Measurements from ENCODE around the gene NYAP1. TPM values are rescaled to one million over a fixed set of nuclear protein-coding genes. Genes with fewer than 3 reads are reported as not detected.
"Not testable (repeated sequence)": the region's sequence is repeated elsewhere in the genome, so short reads cannot be mapped to it uniquely, and the experiment has no call there.

NYAP1 gene
- total and polyA plus RNA-seq, 2 experiments from 2014 or later, result 0.68 to 1.6 TPM

DNA sequence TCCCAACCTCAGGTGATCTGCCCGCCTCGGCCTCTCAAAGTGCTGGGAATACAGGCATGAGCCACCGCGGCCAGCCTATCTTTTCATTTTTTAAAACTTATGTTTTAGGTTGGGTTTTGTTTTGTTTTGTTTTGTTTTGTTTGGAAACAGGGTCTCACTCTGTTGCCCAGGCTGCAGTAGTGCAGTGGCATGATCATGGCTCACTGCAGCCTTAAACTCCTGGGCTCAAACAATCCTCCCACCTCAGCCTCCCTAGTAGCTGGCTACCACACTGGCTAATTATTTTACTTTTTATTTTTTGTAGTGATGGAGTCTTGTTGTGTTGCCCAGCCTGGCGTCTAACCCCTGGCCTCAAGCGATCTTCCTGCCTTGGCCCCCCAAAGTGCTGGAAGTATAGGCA, 35.9 kb downstream of the NYAP1 start:
- Histone ChIP-seq H3K4me2 (no peak overlapping the region), H3K27ac (no peak overlapping the region), H3K27me3 (no peaks in the 10 kb centered on the region), H3K9me2 (replicated peaks; ENCODE audit: insufficient read depth) (no peaks in the 10 kb centered on the region), H3K36me3 (replicated peaks; ENCODE audit: insufficient read depth, low read depth) (no peaks in the 10 kb centered on the region), H3K4me1 (ENCODE audit: insufficient read depth) (no peaks in the 10 kb centered on the region), H3K79me2 (no peaks in the 10 kb centered on the region), H3K4me3 (no peak overlapping the region), H2AFZ (no peak overlapping the region), H4K20me1 (ENCODE audit: insufficient read depth, poor library complexity, severe bottlenecking) (no peaks in the 10 kb centered on the region), H3K9me3 (ENCODE audit: low read depth) (no peaks in the 10 kb centered on the region)
- TF ChIP-seq, protein P1, sequence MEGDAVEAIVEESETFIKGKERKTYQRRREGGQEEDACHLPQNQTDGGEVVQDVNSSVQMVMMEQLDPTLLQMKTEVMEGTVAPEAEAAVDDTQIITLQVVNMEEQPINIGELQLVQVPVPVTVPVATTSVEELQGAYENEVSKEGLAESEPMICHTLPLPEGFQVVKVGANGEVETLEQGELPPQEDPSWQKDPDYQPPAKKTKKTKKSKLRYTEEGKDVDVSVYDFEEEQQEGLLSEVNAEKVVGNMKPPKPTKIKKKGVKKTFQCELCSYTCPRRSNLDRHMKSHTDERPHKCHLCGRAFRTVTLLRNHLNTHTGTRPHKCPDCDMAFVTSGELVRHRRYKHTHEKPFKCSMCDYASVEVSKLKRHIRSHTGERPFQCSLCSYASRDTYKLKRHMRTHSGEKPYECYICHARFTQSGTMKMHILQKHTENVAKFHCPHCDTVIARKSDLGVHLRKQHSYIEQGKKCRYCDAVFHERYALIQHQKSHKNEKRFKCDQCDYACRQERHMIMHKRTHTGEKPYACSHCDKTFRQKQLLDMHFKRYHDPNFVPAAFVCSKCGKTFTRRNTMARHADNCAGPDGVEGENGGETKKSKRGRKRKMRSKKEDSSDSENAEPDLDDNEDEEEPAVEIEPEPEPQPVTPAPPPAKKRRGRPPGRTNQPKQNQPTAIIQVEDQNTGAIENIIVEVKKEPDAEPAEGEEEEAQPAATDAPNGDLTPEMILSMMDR (IDR thresholded peaks at IDR 0.05; ENCODE audit: poor library complexity), result no peak
- no peak for TF ChIP-seq EZH2 (IDR thresholded peaks at IDR 0.05; ENCODE audit: borderline replicate concordance)
- 93% methylated on average over 6 of the region's 6 CpGs for WGBS (ENCODE audit: low lambda C conversion rate, missing lambda C conversion rate)
- no peak for DNase-seq (ENCODE audit: low spot score)

DNA sequence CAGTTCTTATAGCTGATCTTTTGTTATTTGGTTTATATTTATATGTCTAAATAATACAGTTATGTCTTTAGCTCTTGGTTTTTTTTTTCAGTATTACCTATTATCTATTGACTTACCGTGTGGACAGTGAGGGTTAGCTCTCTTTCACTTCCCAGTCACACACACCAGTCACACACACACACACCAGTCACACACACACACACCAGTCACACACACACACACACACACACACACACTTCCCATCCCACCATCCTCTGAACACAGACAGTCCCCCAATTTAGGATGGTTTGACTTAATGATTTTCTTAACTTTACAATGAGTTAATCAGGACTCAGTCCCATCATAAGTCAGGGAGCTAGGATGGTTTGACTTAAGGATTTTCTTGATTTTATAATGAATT, 36.4 kb downstream of the NYAP1 start:
- Histone ChIP-seq H3K9me2 (replicated peaks; ENCODE audit: insufficient read depth) (no peaks in the 10 kb centered on the region), H3K36me3 (replicated peaks; ENCODE audit: insufficient read depth, low read depth) (no peaks in the 10 kb centered on the region), H3K27me3 (no peaks in the 10 kb centered on the region), H3K27ac (no peak overlapping the region), H2AFZ (no peak overlapping the region), H3K4me1 (ENCODE audit: insufficient read depth) (no peaks in the 10 kb centered on the region), H3K9me3 (ENCODE audit: low read depth) (no peaks in the 10 kb centered on the region), H4K20me1 (ENCODE audit: insufficient read depth, poor library complexity, severe bottlenecking) (no peaks in the 10 kb centered on the region), H3K4me2 (no peak overlapping the region), H3K4me3 (no peak overlapping the region), H3K79me2 (no peaks in the 10 kb centered on the region)
- TF ChIP-seq EZH2 (IDR thresholded peaks at IDR 0.05; ENCODE audit: borderline replicate concordance) (no peak), EZH2phosphoT487 (IDR thresholded peaks at IDR 0.05; ENCODE audit: low read depth, severe bottlenecking, unreplicated experiment) (no peak)
- TF ChIP-seq, protein P1 (IDR thresholded peaks at IDR 0.05; ENCODE audit: poor library complexity), result no peak
- DNase-seq (ENCODE audit: low spot score), result no peak
- WGBS (ENCODE audit: low lambda C conversion rate, missing lambda C conversion rate), result 67% methylated on average over 1 of the region's 1 CpG

DNA sequence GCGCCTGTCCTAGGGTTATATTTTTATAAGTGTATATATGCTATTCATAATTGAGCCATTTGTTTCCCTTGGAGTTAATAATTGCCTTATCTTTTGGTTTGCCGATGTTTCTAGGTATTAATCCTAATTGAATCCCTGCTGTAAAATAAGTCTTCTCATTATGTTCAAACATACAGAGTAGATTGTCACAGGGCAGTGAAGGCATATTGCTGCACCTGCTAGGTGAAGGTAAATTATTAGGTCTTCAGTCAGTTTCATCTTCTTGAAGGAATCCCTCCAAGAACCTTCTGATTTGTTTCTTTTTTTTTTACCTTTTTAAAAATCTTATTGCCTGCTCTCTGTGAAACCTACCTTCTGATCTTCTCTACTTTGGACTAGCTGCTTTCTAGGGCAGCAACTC, 37.3 kb downstream of the NYAP1 start:
- H3K27me3 ChIP-seq, result no peaks in the 10 kb centered on the region
- H3K27ac ChIP-seq, result no peak overlapping the region
- DNase-seq (ENCODE audit: low spot score), result no peak
- WGBS (ENCODE audit: low lambda C conversion rate, missing lambda C conversion rate), result 89% methylated on average over 2 of the region's 2 CpGs
- no peaks in the 10 kb centered on the region for H4K20me1 ChIP-seq (ENCODE audit: insufficient read depth, poor library complexity, severe bottlenecking)
- H3K4me3 ChIP-seq, result no peak overlapping the region
- no peak overlapping the region for H2AFZ ChIP-seq
- no peaks in the 10 kb centered on the region for H3K36me3 ChIP-seq (replicated peaks; ENCODE audit: insufficient read depth, low read depth)
- no peaks in the 10 kb centered on the region for H3K9me3 ChIP-seq (ENCODE audit: low read depth)
- no peak for TF ChIP-seq EZH2phosphoT487 (IDR thresholded peaks at IDR 0.05; ENCODE audit: low read depth, severe bottlenecking, unreplicated experiment)
- no peak for TF ChIP-seq EZH2 (IDR thresholded peaks at IDR 0.05; ENCODE audit: borderline replicate concordance)
- TF ChIP-seq, protein P1 (IDR thresholded peaks at IDR 0.05; ENCODE audit: poor library complexity), result no peak
- H3K9me2 ChIP-seq (replicated peaks; ENCODE audit: insufficient read depth), result no peaks in the 10 kb centered on the region
- no peak overlapping the region for H3K4me2 ChIP-seq
- H3K79me2 ChIP-seq, result no peaks in the 10 kb centered on the region
- no peaks in the 10 kb centered on the region for H3K4me1 ChIP-seq (ENCODE audit: insufficient read depth)

DNA sequence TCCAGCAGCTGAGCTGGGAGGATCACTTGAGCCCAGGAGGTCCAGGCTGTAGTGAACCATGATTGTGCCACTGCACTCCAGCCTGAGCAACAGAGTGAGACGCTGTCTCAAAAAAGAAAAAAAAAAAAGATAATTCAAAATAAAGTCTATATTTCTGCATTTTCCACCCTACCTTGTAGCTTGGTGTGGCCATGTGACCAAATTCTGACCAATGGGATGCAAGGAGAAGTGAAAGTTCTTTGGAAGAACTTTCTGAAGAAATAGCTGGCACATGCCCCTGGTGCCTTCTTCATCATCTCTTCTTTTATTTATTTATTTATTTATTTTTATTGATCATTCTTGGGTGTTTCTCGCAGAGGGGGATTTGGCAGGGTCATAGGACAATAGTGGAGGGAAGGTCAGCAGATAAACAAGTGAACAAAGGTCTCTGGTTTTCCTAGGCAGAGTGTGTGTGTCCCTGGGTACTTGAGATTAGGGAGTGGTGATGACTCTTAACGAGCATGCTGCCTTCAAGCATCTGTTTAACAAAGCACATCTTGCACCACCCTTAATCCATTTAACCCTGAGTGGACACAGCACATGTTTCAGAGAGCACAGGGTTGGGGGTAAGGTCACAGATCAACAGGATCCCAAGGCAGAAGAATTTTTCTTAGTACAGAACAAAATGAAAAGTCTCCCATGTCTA, 38.3 kb downstream of the NYAP1 start:
- not testable (repeated sequence) for H3K79me2 ChIP-seq; H3K4me1 ChIP-seq (ENCODE audit: insufficient read depth); H3K36me3 ChIP-seq (replicated peaks; ENCODE audit: insufficient read depth, low read depth); H2AFZ ChIP-seq; H3K9me2 ChIP-seq (replicated peaks; ENCODE audit: insufficient read depth); H4K20me1 ChIP-seq (ENCODE audit: insufficient read depth, poor library complexity, severe bottlenecking); H3K27ac ChIP-seq; H3K27me3 ChIP-seq; DNase-seq (ENCODE audit: low spot score); H3K4me3 ChIP-seq; H3K4me2 ChIP-seq; H3K9me3 ChIP-seq (ENCODE audit: low read depth)
- WGBS (ENCODE audit: low lambda C conversion rate, missing lambda C conversion rate), result 81% methylated on average over 2 of the region's 3 CpGs

DNA sequence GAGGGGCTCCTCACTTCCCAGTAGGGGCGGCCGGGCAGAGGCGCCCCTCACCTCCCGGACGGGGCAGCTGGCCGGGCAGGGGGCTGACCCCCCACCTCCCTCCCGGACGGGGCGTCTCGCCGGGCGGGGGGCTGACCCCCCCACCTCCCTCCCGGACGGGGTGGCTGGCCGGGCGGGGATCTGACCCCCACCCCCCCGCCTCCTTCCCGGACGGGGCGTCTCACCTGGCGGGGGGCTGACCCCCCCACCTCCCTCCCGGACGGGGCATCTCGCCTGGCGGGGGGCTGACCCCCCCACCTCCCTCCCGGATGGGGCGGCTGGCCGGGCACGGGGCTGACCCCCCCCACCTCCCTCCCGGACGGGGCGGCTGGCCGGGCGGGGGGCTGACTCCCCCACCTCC, 39.5 kb downstream of the NYAP1 start:
- H3K9me2 ChIP-seq (replicated peaks; ENCODE audit: insufficient read depth); H3K27me3 ChIP-seq; H3K4me3 ChIP-seq; H3K36me3 ChIP-seq (replicated peaks; ENCODE audit: insufficient read depth, low read depth); H4K20me1 ChIP-seq (ENCODE audit: insufficient read depth, poor library complexity, severe bottlenecking); DNase-seq (ENCODE audit: low spot score); H3K27ac ChIP-seq; H3K9me3 ChIP-seq (ENCODE audit: low read depth); H2AFZ ChIP-seq; H3K4me1 ChIP-seq (ENCODE audit: insufficient read depth); H3K79me2 ChIP-seq; H3K4me2 ChIP-seq: not testable (repeated sequence)
- WGBS (ENCODE audit: low lambda C conversion rate, missing lambda C conversion rate), result no CpG with 5 or more reads among the region's 34 CpGs

DNA sequence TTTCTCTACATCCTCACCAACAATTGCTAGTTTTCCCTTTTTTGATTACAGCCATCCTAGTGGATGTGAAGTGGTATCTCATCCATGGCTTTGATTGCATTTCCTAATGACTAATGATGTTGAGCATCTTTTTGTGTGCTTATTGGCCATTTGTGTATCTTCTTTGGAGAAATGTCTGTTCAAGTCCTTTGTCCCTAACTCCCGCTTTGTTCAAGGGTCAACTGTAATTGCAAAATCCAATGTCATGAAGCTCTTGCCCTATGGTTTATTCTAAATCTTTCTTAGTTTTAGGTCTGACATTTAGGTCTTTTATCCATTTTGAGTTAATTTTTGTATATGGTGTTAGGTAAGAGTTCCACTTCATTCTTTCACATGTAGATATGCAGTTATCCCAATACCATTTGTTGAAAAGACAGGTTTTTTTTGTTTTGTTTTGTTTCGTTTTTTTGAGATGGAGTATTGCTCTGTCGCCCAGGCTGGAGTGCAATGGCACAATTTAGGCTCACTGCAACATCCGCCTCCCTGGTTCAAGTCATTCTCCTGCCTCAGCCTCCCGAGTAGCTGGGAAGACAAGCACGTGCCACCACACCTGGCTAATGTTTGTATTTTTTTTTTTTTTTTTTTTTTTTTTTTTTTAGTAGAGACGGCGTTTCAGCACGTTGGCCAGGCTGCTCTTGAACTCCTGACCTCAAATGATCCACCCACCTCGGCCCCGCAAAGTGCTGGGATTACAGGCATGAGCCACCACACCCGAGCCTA, 44.6 kb downstream of the NYAP1 start:
- H3K27me3 ChIP-seq; H3K9me3 ChIP-seq (ENCODE audit: low read depth); H3K4me3 ChIP-seq; H3K27ac ChIP-seq; H3K36me3 ChIP-seq (replicated peaks; ENCODE audit: insufficient read depth, low read depth); H4K20me1 ChIP-seq (ENCODE audit: insufficient read depth, poor library complexity, severe bottlenecking); H3K9me2 ChIP-seq (replicated peaks; ENCODE audit: insufficient read depth); H3K4me1 ChIP-seq (ENCODE audit: insufficient read depth); DNase-seq (ENCODE audit: low spot score); H2AFZ ChIP-seq; H3K4me2 ChIP-seq; H3K79me2 ChIP-seq: not testable (repeated sequence)
- WGBS (ENCODE audit: low lambda C conversion rate, missing lambda C conversion rate), result 77% methylated on average over 12 of the region's 12 CpGs
